Measurements from ENCODE around the gene NUPR2. TPM values are rescaled to one million over a fixed set of nuclear protein-coding genes. Genes with fewer than 3 reads are reported as not detected.
"Not testable (repeated sequence)": the region's sequence is repeated elsewhere in the genome, so short reads cannot be mapped to it uniquely, and the experiment has no call there.

The NUPR2 gene
- total and polyA plus RNA-seq, 10 of the 15 experiments (the other 5 are each of a cell fraction or from before 2014, with no cell fraction given), result not detected

GRCh38 chr7:56097700-56098099, 18.5 kb downstream of the NUPR2 start (continued):
- TF ChIP-seq SKIL (IDR thresholded peaks at IDR 0.05; ENCODE audit: low read depth, poor library complexity, severe bottlenecking) (no peak), SMAD5 (IDR thresholded peaks at IDR 0.05; ENCODE audit: low read depth) (0 out of 2 replicates have a peak, but pooled peaks have one; percentile 41), POLR2AphosphoS5 (IDR thresholded peaks at IDR 0.05; ENCODE audit: low read length) (0 out of 2 replicates have a peak, but pooled peaks have one; percentile 30)

- ATAC-seq, result peak; percentile 43
- RAD21 ChIA-PET (ENCODE audit: unreplicated experiment), result interaction anchor here (0.5 kb wide), 1 partner anchor 17 kb away, joined by 3 read pairs; no protein-coding TSS in a partner anchor
Measured at GRCh38 chr7:56092789-56093531, 23.3 kb downstream of the NUPR2 start, which contains the start of gene PHKG1. Gene PHKG1, minus strand, starts transcription at chr7:56092952. Its CDS starts 4,011 bp downstream, at chr7:56088941.

GRCh38 chr7:56092388-56092787, 23.8 kb downstream of the NUPR2 start:
- RAD21 ChIA-PET (ENCODE audit: unreplicated experiment); BruUV-seq (replicated peaks): not testable (repeated sequence)
- CTCF ChIA-PET, result interaction anchor here (2.8 kb wide), 1 partner anchor 18 kb away, joined by 12 read pairs; no protein-coding TSS in a partner anchor

More at GRCh38 chr7:56092789-56093531, 23.3 kb downstream of the NUPR2 start, which contains the start of gene PHKG1:
- Histone ChIP-seq H4K20me1 (ENCODE audit: control insufficient read depth, insufficient read depth) (no peaks in the 10 kb centered on the region), H3K79me2 (ENCODE audit: control insufficient read depth, insufficient read depth, low read length) (no peaks in the 10 kb centered on the region), H3K4me2 (ENCODE audit: control insufficient read depth, insufficient read depth) (no peak within 1 kb of the TSS), H3K36me3 (ENCODE audit: control insufficient read depth in 2 of 2, insufficient read depth in 2 of 2, low read length in 1 of 2) (no peaks in the 10 kb centered on the region), H3K27me3 (replicated peaks in 1 of 2; ENCODE audit: control insufficient read depth in 2 of 2, insufficient read depth in 2 of 2, low read length in 1 of 2) (no peaks in the 10 kb centered on the region), H3K9ac (ENCODE audit: control insufficient read depth, insufficient read depth, low read length) (no peak within 1 kb of the TSS), H3K27ac (ENCODE audit: control insufficient read depth, insufficient read depth) (no peak within 1 kb of the TSS), H3K4me1 (ENCODE audit: control insufficient read depth, insufficient read depth, low read length) (no peaks in the 10 kb centered on the region), H3K4me3 (no peak within 1 kb of the TSS), H3K9me3 (replicated peaks; ENCODE audit: control insufficient read depth, insufficient read depth, low read length) (no peaks in the 10 kb centered on the region), H2AFZ (ENCODE audit: control insufficient read depth, low read depth, low read length) (no peak within 1 kb of the TSS)
- CTCF ChIA-PET, result interaction anchor here (2.8 kb wide), 1 partner anchor 18 kb away, joined by 12 read pairs; no protein-coding TSS in a partner anchor
- TF ChIP-seq NFXL1 (IDR thresholded peaks at IDR 0.05; ENCODE audit: borderline replicate concordance), result no peak
- TF ChIP-seq IRF4 (IDR thresholded peaks at IDR 0.05; ENCODE audit: low read depth, low read length), result no peak
- TF ChIP-seq POU2F2 (IDR thresholded peaks at IDR 0.05; ENCODE audit: borderline replicate concordance, low read depth, low read length), result no peak
- TF ChIP-seq SPI1 (IDR thresholded peaks at IDR 0.05; ENCODE audit: borderline replicate concordance, insufficient read depth, low read depth, low read length), result no peak
- TF ChIP-seq HSF1 (IDR thresholded peaks at IDR 0.05; ENCODE audit: low read depth, low read length), result no peak
- no peak for TF ChIP-seq TAF1 (IDR thresholded peaks at IDR 0.05; ENCODE audit: borderline replicate concordance, low read depth, low read length)
- POLR2A ChIA-PET, result no interaction called here
- DNase-seq (ENCODE audit: low read depth, low spot score) (no peak), FAIRE-seq (no peak)
- in situ Hi-C loops (cut with MboI), result no loop called here
- WGBS (ENCODE audit: insufficient coverage, insufficient replicate concordance, low lambda C conversion rate, missing lambda C conversion rate), result 79% methylated on average over 15 of the region's 19 CpGs
- intact Hi-C loops (cut with micrococcal nuclease; ENCODE audit: unreplicated experiment), result no loop called here
- SMC1A ChIA-PET (ENCODE audit: uncharacterized antibody, unreplicated experiment), result no interaction called here
- no TSS peak for BruUV-seq (replicated peaks)

More at GRCh38 chr7:56092388-56092787, 23.8 kb downstream of the NUPR2 start:
- ATAC-seq; SMC1A ChIA-PET (ENCODE audit: uncharacterized antibody, unreplicated experiment); H3K4me2 ChIP-seq (ENCODE audit: control insufficient read depth, insufficient read depth); H4K20me1 ChIP-seq (ENCODE audit: control insufficient read depth, insufficient read depth); H3K4me3 ChIP-seq; H3K27ac ChIP-seq (ENCODE audit: control insufficient read depth, insufficient read depth); POLR2A ChIA-PET; H3K9me3 ChIP-seq (replicated peaks; ENCODE audit: control insufficient read depth, insufficient read depth, low read length); FAIRE-seq; intact Hi-C loops (cut with micrococcal nuclease; ENCODE audit: unreplicated experiment); H3K27me3 ChIP-seq (replicated peaks in 1 of 2; ENCODE audit: control insufficient read depth in 2 of 2, insufficient read depth in 2 of 2, low read length in 1 of 2); H2AFZ ChIP-seq (ENCODE audit: control insufficient read depth, low read depth, low read length); H3K79me2 ChIP-seq (ENCODE audit: control insufficient read depth, insufficient read depth, low read length); H3K4me1 ChIP-seq (ENCODE audit: control insufficient read depth, insufficient read depth, low read length); DNase-seq (ENCODE audit: low read depth, low spot score); in situ Hi-C loops (cut with MboI); H3K9ac ChIP-seq (ENCODE audit: control insufficient read depth, insufficient read depth, low read length); H3K36me3 ChIP-seq (ENCODE audit: control insufficient read depth in 2 of 2, insufficient read depth in 2 of 2, low read length in 1 of 2): not testable (repeated sequence)
- WGBS (ENCODE audit: insufficient coverage, insufficient replicate concordance, low lambda C conversion rate, missing lambda C conversion rate), result 90% methylated on average over 6 of the region's 6 CpGs

Measured in GM12878 (cell line).